GM10248 (cell line): Measurements from ENCODE around the gene AGPAT3.

Source experiments
- CTCF ChIA-PET: fragments of 300-600 bp; sonication (Branson Sonifier 250); formaldehyde crosslinking; extraction: SDS; loops from one replicate; lab custom pipeline; 2021; ENCODE audit warnings: antibody characterized with exemption; lab: Yijun Ruan, JAX
- POLR2A ChIA-PET: fragments of 350-650 bp; sonication (Branson Sonifier 250); formaldehyde crosslinking; extraction: SDS; loops from one replicate; lab custom pipeline; 2020; ENCODE audit warnings: antibody characterized with exemption; lab: Yijun Ruan, JAX
- DNase-seq: peaks from one replicate; pipeline ENCODE4 v3.0.0; 2012; ENCODE audit errors: extremely low spot score
- CTCF ChIP-seq: IDR thresholded peaks from 2 replicates; pipeline ENCODE4 v1.5.1; 2012; ENCODE audit warnings: mild to moderate bottlenecking, low read depth; ENCODE audit errors: extremely low read depth, missing control alignments, control extremely low read depth

The AGPAT3 gene

GRCh38 chr21:44011579-44012473 lies 146.8 kb downstream of the AGPAT3 start, which contains the start of gene TRAPPC10:
TSS of gene TRAPPC10 (plus strand) at chr21:44012309. CDS start at chr21:44012494, 185 bp downstream.
- CTCF ChIA-PET = interaction anchor here (0.8 to 3.0 kb wide), 3 partner anchors 11 to 20 kb away, joined by 3 to 16 read pairs (median 4); no protein-coding TSS in a partner anchor
- no peak for TF ChIP-seq CTCF
- POLR2A ChIA-PET = interaction anchor here (0.5 kb wide), 1 partner anchor 327 kb away, joined by 4 read pairs; the partner anchor contains the start of gene CFAP410
- DNase-seq = peak; percentile 90

GRCh38 chr21:44012474-44013379 lies 147.7 kb downstream of the AGPAT3 start:
- DNase-seq = peak; percentile 91

GRCh38 chr21:44013380-44014088 lies 148.5 kb downstream of the AGPAT3 start:
- ChIA-PET POLR2A (no interaction called here), CTCF (interaction anchor here (0.6 to 1.7 kb wide), 13 partner anchors 9 to 284 kb away, joined by 3 to 5 read pairs (median 3); no protein-coding TSS in a partner anchor)
- peak; percentile 10 for TF ChIP-seq CTCF
- DNase-seq = peak; percentile 48

More at GRCh38 chr21:44012474-44013379, 147.7 kb downstream of the AGPAT3 start:
- ChIA-PET POLR2A (no interaction called here), CTCF (interaction anchor here (0.9 to 3.0 kb wide), 11 partner anchors 10 to 285 kb away, joined by 3 to 16 read pairs (median 3); no protein-coding TSS in a partner anchor)
- peak; percentile 78 for TF ChIP-seq CTCF

- ChIA-PET POLR2A (no interaction called here), CTCF (interaction anchor here (1.1 kb wide), 1 partner anchor 933 kb away, joined by 3 read pairs; no protein-coding TSS in a partner anchor)
- no peak for TF ChIP-seq CTCF
- DNase-seq = no peak
Measured at GRCh38 chr21:44017601-44018000, 152.6 kb downstream of the AGPAT3 start.

- ChIA-PET POLR2A (no interaction called here), CTCF (interaction anchor here (1.1 kb wide), 1 partner anchor 932 kb away, joined by 3 read pairs; no protein-coding TSS in a partner anchor)
- TF ChIP-seq CTCF = no peak
- no peak for DNase-seq
Measured at GRCh38 chr21:44018127-44018526, 153.1 kb downstream of the AGPAT3 start.
